Neural cell (in vitro differentiated cells): ENCODE data around the gene ENPP7. TPM values are rescaled to one million over a fixed set of nuclear protein-coding genes. Genes with fewer than 3 reads are reported as not detected.

Experiments
- H2AFZ ChIP-seq: fragments of 200-600, 300-800 bp; sonication (generic), shearing (Covaris generic); 2 replicates; pipeline ENCODE4 v1.6.0; 2014; ENCODE audit warnings: low read depth, mild to moderate bottlenecking, antibody characterized with exemption, low read length, moderate library complexity
- H3F3A ChIP-seq: fragments of 200-600 bp; shearing (Covaris generic); 2 replicates; pipeline ENCODE4 v1.6.1; 2016; ENCODE audit warnings: mild to moderate bottlenecking, moderate library complexity, mixed read lengths, antibody characterized with exemption, low read length; ENCODE audit not compliant: insufficient read depth, poor library complexity, severe bottlenecking
- H3K27ac ChIP-seq: fragments of 200-600, 300-800 bp; sonication (generic), shearing (Covaris generic); 2 replicates; pipeline ENCODE4 v1.5.1; 2014; ENCODE audit warnings: mild to moderate bottlenecking, low read length, moderate library complexity
- H3K27me3 ChIP-seq: fragments of 300-800, 200-600 bp; sonication (generic), shearing (Covaris generic); 2 replicates; pipeline ENCODE4 v1.6.0; 2014; ENCODE audit warnings: mild to moderate bottlenecking, low read depth, low read length, moderate library complexity; ENCODE audit not compliant: insufficient read depth
- H3K36me3 ChIP-seq: fragments of 300-800, 200-600 bp; sonication (generic), shearing (Covaris generic); 2 replicates; pipeline ENCODE4 v1.5.1; 2014; ENCODE audit warnings: mild to moderate bottlenecking, antibody characterized with exemption, low read length, moderate library complexity; ENCODE audit not compliant: insufficient read depth
- H3K4me2 ChIP-seq: fragments of 300-800, 200-600 bp; sonication (generic), shearing (Covaris generic); 2 replicates; pipeline ENCODE4 v1.6.0; 2014; ENCODE audit warnings: mild to moderate bottlenecking, low read length
- H3K4me3 ChIP-seq: fragments of 300-800, 200-600 bp; sonication (generic), shearing (Covaris generic); 2 replicates; pipeline ENCODE4 v1.5.1; 2014; ENCODE audit warnings: mild to moderate bottlenecking, low read length, moderate library complexity
- H3K79me2 ChIP-seq: fragments of 200-600 bp; shearing (Covaris generic); replicated peaks from 2 replicates; pipeline ENCODE4 v1.6.0; 2014; ENCODE audit warnings: mild to moderate bottlenecking, low read length, moderate library complexity; ENCODE audit not compliant: insufficient read depth
- H3K9ac ChIP-seq: fragments of 300-800, 200-600 bp; sonication (generic), shearing (Covaris generic); 2 replicates; pipeline ENCODE4 v1.6.1; 2016; ENCODE audit warnings: mild to moderate bottlenecking, low read length, mixed read lengths
- H3K9me2 ChIP-seq: fragments of 200-600 bp; shearing (Covaris generic); 2 replicates; pipeline ENCODE4 v1.6.1; 2016; ENCODE audit warnings: mild to moderate bottlenecking, low read length, mixed read lengths; ENCODE audit not compliant: insufficient read depth
- H3K9me3 ChIP-seq: fragments of 200-600, 300-800 bp; sonication (generic), shearing (Covaris generic); 2 replicates; pipeline ENCODE4 v1.6.1; 2016; ENCODE audit warnings: mild to moderate bottlenecking, mixed run types, low read length, moderate library complexity, mixed read lengths
- H4K20me1 ChIP-seq: fragments of 200-600 bp; shearing (Covaris generic); 2 replicates; pipeline ENCODE4 v1.6.1; 2016; ENCODE audit warnings: mild to moderate bottlenecking, mixed run types; ENCODE audit not compliant: insufficient read depth
- CTCF ChIP-seq: fragments of 450-650 bp; IDR thresholded peaks from 2 replicates; pipeline ENCODE4 v1.5.1; 2014; ENCODE audit warnings: antibody characterized with exemption, mild to moderate bottlenecking, moderate library complexity; ENCODE audit not compliant: poor library complexity, severe bottlenecking
- EP300 ChIP-seq: fragments of 450-650 bp; conservative IDR thresholded peaks from 2 replicates; pipeline ENCODE4 v1.6.1; 2014; ENCODE audit warnings: antibody characterized with exemption, mild to moderate bottlenecking, moderate library complexity; ENCODE audit not compliant: poor library complexity, severe bottlenecking
- EZH2 ChIP-seq: fragments of 200-600, 300-800 bp; shearing (Covaris generic), sonication (generic); IDR thresholded peaks from 2 replicates; pipeline ENCODE4 v1.6.1; 2014; ENCODE audit warnings: antibody characterized with exemption, low read length, borderline replicate concordance, mild to moderate bottlenecking; ENCODE audit not compliant: insufficient read depth, poor library complexity, severe bottlenecking
- MXI1 ChIP-seq: fragments of 450-650 bp; conservative IDR thresholded peaks from 2 replicates; pipeline ENCODE4 v1.6.1; 2014; ENCODE audit warnings: antibody characterized with exemption, mild to moderate bottlenecking; ENCODE audit not compliant: poor library complexity, severe bottlenecking
- POLR2AphosphoS5 ChIP-seq: IDR thresholded peaks from 2 replicates; pipeline ENCODE4 v1.6.1; 2012
- RAD21 ChIP-seq: fragments of 450-650 bp; conservative IDR thresholded peaks from 2 replicates; pipeline ENCODE4 v1.6.1; 2014; ENCODE audit warnings: antibody characterized with exemption, mild to moderate bottlenecking, moderate library complexity
- REST ChIP-seq: IDR thresholded peaks from 2 replicates; pipeline ENCODE4 v1.6.1; 2012; ENCODE audit warnings: borderline replicate concordance
- SMC3 ChIP-seq: fragments of 450-650 bp; conservative IDR thresholded peaks from 2 replicates; pipeline ENCODE4 v1.6.1; 2014; ENCODE audit warnings: antibody characterized with exemption, mild to moderate bottlenecking, moderate library complexity; ENCODE audit not compliant: poor library complexity
- TAF1 ChIP-seq: IDR thresholded peaks from 2 replicates; pipeline ENCODE4 v1.6.1; 2012; ENCODE audit warnings: low read depth
- polyA plus RNA-seq: library from polyadenylated mRNA; depleted of rRNA; stranded (reverse); fragments of >200 nt; gene quantifications from 2 replicates; pipeline ENCODE4 v1.2.3, GENCODE V29; 2014

ENPP7 gene
- polyA plus RNA-seq, 1 donor from 2014 or later: not detected

GRCh38 chr17:79747508-79748294 is 17.0 kb downstream of the ENPP7 start:
- no peaks in the 10 kb centered on the region for H3K9me3 ChIP-seq

GRCh38 chr17:79748295-79749099 is 17.8 kb downstream of the ENPP7 start:
- peak overlapping the region; percentile 64 for H3K4me3 ChIP-seq
- no peak overlapping the region for H2AFZ ChIP-seq
- H3K4me2 ChIP-seq: no peak overlapping the region
- no peaks in the 10 kb centered on the region for H3K9me2 ChIP-seq
- no peak overlapping the region for H3K27ac ChIP-seq
- H3K36me3 ChIP-seq: no peaks in the 10 kb centered on the region
- TF ChIP-seq SMC3 (no peak), EZH2 (no peak), CTCF (no peak), REST (no peak), TAF1 (no peak), MXI1 (no peak), POLR2AphosphoS5 (no peak), EP300 (no peak), RAD21 (no peak)
- no peaks in the 10 kb centered on the region for H3K9me3 ChIP-seq
- no peaks in the 10 kb centered on the region for H4K20me1 ChIP-seq
- no peaks in the 10 kb centered on the region for H3K79me2 ChIP-seq
- peaks cover 17% of the 10 kb centered on the region for H3K27me3 ChIP-seq
- H3K9ac ChIP-seq: peak overlapping the region; percentile 76
- H3F3A ChIP-seq: no peaks in the 10 kb centered on the region

More at GRCh38 chr17:79747508-79748294, 17.0 kb downstream of the ENPP7 start:
- H3K4me3 ChIP-seq: peak overlapping the region; percentile 64
- peak overlapping the region; percentile 76 for H3K9ac ChIP-seq
- H3K4me2 ChIP-seq: peak overlapping the region; percentile 61
- no peaks in the 10 kb centered on the region for H3K9me2 ChIP-seq
- no peaks in the 10 kb centered on the region for H3F3A ChIP-seq
- no peaks in the 10 kb centered on the region for H4K20me1 ChIP-seq
- peaks cover 17% of the 10 kb centered on the region for H3K27me3 ChIP-seq
- H3K27ac ChIP-seq: peak overlapping the region; percentile 76
- peak; percentile 85 for TF ChIP-seq EP300
- peak; percentile 54 for TF ChIP-seq RAD21
- no peak for TF ChIP-seq CTCF
- TF ChIP-seq SMC3: peak; percentile 53
- TF ChIP-seq EZH2: no peak
- TF ChIP-seq MXI1: peak; percentile 94
- TF ChIP-seq POLR2AphosphoS5: peak; percentile 38
- peak; percentile 5 for TF ChIP-seq TAF1
- H2AFZ ChIP-seq: peak overlapping the region; percentile 46
- H3K36me3 ChIP-seq: no peaks in the 10 kb centered on the region
- no peaks in the 10 kb centered on the region for H3K79me2 ChIP-seq
